D721Med (cell line): ENCODE measurements around the gene PELI3.
A peak's percentile ranks its signal among the peaks of the same experiment; 100 is the strongest.

Experiments used
- DNase-seq: peaks from one replicate; pipeline ENCODE4 v3.0.0; 2011; ENCODE audit warnings: low spot score; ENCODE audit not compliant: insufficient read length
- FAIRE-seq: peaks from 2 replicates; lab custom pipeline; 2011; peaks lifted over from hg19 to GRCh38; lab: Jason Lieb, UNC
- TF ChIP-seq, protein P1 (sequence below): IDR thresholded peaks from 2 replicates; pipeline ENCODE4 v1.5.1; 2012; ENCODE audit warnings: mild to moderate bottlenecking, control low read depth; ENCODE audit not compliant: insufficient read depth; ENCODE audit errors: missing control alignments

The PELI3 gene

DNA sequence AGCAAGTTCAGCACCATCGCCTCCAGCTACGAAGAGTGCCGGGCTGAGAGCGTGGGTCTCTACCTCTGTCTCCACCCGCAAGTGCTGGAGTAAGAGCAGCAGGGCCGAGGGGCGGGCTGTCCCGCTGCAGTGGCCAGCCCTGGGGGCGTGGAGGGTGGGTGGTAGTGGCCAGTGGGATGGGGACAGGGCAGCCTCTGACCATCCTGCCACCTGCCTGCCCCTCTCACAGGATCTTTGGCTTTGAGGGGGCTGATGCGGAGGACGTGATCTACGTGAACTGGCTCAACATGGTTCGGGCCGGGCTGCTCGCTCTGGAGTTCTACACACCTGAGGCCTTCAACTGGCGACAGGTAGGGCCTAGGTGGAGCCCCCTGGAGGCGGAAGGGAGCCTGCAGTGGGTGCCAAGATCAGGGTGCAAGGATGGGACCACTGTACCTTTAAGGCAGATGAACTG, 28.7 kb downstream of the PELI3 start:
- DNase-seq (no peak), FAIRE-seq (no peak)
- TF ChIP-seq, protein P1, sequence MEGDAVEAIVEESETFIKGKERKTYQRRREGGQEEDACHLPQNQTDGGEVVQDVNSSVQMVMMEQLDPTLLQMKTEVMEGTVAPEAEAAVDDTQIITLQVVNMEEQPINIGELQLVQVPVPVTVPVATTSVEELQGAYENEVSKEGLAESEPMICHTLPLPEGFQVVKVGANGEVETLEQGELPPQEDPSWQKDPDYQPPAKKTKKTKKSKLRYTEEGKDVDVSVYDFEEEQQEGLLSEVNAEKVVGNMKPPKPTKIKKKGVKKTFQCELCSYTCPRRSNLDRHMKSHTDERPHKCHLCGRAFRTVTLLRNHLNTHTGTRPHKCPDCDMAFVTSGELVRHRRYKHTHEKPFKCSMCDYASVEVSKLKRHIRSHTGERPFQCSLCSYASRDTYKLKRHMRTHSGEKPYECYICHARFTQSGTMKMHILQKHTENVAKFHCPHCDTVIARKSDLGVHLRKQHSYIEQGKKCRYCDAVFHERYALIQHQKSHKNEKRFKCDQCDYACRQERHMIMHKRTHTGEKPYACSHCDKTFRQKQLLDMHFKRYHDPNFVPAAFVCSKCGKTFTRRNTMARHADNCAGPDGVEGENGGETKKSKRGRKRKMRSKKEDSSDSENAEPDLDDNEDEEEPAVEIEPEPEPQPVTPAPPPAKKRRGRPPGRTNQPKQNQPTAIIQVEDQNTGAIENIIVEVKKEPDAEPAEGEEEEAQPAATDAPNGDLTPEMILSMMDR, result peak; percentile 13

DNA sequence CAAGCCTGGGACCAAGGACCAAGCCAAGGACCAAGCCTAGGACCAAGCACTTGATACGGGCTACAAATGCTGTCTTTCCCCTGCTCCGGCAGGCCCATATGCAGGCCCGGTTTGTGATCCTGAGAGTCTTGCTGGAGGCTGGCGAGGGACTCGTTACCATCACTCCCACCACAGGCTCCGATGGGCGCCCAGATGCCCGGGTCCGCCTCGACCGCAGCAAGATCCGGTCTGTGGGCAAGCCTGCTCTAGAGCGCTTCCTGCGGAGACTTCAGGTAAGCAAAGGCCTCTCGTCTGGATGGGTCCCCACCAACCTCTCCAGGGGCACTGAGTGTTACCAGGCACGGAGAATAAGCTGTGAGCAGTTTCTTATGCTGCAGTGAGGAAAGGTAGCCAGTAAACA, 30.5 kb downstream of the PELI3 start:
- DNase-seq, result no peak
- TF ChIP-seq, protein P1, result no peak
- FAIRE-seq, result no peak

DNA sequence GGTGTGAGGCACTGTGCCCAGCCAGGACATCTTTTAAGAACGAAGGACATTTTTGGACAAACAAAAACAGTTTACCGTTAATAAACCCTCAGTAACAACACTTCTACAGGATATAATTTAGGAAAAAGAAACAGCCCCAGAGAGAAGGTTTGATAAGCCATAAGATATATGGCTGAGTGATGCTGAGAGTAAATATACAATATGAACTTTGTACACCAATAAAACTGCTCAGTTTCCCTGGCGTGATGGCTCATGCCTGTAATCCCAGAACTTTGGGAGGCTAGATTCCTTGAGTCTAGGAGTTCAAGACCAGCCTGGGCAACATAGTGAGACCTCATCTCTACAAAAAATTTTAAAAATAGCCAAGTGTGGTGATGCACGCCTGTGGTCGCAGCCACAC, 31.8 kb downstream of the PELI3 start:
- TF ChIP-seq, protein P1, result no peak
- DNase-seq (no peak), FAIRE-seq (no peak)

DNA sequence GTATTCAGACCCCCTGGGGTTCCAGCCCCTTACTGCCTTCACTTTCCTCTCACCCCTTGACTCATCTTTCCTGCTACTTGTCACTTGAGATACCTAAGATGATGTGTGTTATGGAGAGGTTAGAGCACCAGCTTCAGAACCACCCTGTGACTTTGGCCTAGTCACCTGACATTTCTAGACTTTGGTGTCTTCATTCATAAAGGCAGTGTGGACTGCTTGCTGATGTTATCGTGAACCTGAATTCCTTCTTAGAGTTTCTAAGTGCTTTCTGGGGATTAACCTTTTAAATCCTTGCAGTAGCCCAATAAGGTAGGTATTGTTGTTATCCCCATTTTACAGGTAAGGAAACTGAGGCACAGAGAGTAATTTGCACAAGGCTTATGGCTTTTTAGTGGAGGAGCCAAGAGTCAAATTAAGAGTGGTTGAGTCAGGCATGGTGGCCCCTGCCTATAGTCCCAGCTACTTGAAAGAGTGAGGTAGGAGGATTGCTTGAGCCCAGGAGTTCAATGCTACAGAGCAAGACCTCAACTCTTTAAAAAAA, 38.6 kb downstream of the PELI3 start:
- TF ChIP-seq, protein P1, result no peak
- DNase-seq, result no peak
- FAIRE-seq, result no peak

DNA sequence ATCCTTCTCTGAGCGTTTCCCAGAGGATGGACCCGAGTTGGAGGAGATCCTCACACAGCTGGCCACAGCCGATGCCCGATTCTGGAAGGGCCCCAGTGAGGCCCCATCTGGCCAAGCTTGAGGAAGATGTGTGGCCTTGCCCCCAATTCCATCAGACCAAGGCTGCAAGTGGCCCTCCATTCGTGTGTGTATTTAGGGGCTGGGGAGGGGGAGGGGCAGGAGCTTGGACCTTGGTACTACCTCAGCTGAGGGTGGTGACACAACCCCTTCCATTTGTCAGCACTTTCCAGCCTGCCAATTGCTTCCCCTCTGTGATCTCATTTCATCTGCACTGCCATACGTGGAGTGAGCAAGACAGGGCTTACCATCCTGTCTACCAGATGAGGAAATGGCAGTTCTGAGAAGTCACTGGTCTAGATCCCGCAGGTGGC, 42.4 kb downstream of the PELI3 start:
- DNase-seq (no peak), FAIRE-seq (no peak)
- TF ChIP-seq, protein P1, result no peak

DNA sequence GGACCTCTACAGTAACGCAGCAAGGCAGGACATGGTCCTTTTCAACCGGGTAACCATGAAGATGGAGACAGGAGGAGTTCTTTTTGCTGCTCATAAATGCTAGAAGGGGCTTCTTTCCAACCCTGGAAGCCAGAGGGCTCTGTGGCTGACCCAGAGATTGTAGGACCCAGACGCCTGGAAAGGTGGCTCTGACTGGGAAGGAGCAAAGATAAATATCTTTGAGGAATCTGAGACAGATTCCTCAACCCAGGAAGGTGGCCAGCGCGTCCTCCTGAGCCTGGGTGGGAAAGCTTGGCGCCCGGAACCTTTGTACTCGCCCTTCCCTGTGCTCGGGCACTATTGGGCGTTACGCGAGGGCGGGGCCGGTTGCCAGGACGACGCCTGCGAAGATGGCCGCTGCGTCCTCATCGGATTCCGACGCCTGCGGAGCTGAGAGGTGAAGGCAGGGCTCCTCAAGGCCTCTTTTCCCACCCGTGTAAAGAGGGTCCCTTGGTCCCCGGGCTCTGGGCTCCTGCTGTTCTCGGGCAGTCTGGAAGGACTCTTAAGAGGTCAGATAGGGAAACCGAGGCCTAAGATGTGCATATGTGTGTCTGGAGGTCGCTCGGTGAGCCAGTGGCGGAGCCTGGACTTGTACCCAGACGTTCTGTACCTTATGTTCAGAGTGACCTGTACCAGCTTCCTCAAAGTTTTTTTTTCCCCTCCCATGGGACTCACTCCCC, 43.7 kb downstream of the PELI3 start, which contains the start of gene BBS1:
Gene BBS1 (plus strand): TSS at position 365 of the 719 bp plus-strand sequence. CDS start 25 bp downstream, at position 390.
- TF ChIP-seq, protein P1, result no peak
- no peak for FAIRE-seq

DNA sequence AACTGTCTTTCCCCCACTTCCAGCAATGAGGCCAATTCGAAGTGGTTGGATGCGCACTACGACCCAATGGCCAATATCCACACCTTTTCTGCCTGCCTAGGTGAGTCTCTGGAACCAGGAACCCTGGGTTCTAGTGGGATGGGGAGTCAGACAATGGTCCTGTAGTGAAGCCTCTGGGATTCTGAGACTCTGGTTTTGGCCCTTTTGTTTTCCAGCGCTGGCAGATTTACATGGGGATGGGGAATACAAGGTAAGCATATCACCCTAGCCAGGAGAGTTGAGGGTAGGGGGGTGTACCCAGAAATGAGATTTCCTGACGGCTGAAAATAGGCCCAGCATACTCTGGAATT, 44.3 kb downstream of the PELI3 start:
- TF ChIP-seq, protein P1, result no peak
- no peak for DNase-seq
- no peak for FAIRE-seq

More for the DNA sequence above, 43.7 kb downstream of the PELI3 start, which contains the start of gene BBS1:
- DNase-seq, result peak; percentile 81
